Central memory CD8-positive, alpha-beta T cell (primary cell): ENCODE results near the gene PLA2G4A.

Experiments used
- ATAC-seq: fragments of 150-1000 bp; cut with Tn5 transposase; replicated peaks from 2 replicates; pipeline ENCODE4 v1.10.0; 2022; ENCODE audit warnings: mild to moderate bottlenecking, moderate FRiP score, moderate number of reproducible peaks; ENCODE audit not compliant: poor library complexity, severe bottlenecking; ENCODE audit errors: extremely low read depth
- DNase-seq, 2 donors: peaks; one replicate each; pipeline ENCODE4 v3.0.0; 2021; ENCODE audit warnings: low spot score in 2 of 2
- H3K27ac Mint-ChIP-seq: one replicate; pipeline ENCODE4 v1.8.0; 2022; ENCODE audit warnings: low read depth, mild to moderate bottlenecking, moderate library complexity, mixed read lengths
- H3K27me3 Mint-ChIP-seq: one replicate; pipeline ENCODE4 v1.8.0; 2022; ENCODE audit warnings: mixed read lengths
- H3K36me3 Mint-ChIP-seq: one replicate; pipeline ENCODE4 v1.8.0; 2022; ENCODE audit warnings: mild to moderate bottlenecking, moderate library complexity, mixed read lengths; ENCODE audit not compliant: insufficient read depth
- H3K4me1 Mint-ChIP-seq: one replicate; pipeline ENCODE4 v1.8.0; 2022; ENCODE audit warnings: mixed read lengths
- H3K4me3 Mint-ChIP-seq: one replicate; pipeline ENCODE4 v1.8.0; 2022; ENCODE audit warnings: mild to moderate bottlenecking, moderate library complexity, mixed read lengths
- H3K9me3 Mint-ChIP-seq: one replicate; pipeline ENCODE4 v1.8.0; 2022; ENCODE audit warnings: mixed read lengths

PLA2G4A gene

DNA sequence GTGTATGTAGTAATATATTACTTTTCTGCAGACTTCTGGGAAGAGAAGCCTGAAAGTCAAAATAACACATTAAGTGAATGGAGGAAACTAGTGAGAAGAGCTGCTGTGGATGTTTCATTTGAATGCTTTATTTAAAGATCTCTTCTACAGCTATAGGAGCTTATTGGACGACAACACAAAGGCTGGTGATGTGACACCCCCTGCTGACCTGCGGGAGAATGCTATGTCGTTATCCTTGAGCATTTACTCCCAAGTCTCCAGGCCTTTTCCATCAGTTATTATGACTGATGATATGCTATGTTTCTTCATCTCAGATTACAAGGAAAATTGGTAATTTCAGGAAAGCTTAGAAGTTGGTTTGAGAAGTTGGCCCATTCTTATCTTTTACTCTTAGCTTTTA, 22.3 kb upstream of the PLA2G4A start:
- H3K36me3 Mint-ChIP-seq = peaks cover 1% of the 10 kb centered on the region
- DNase-seq = no peak

DNA sequence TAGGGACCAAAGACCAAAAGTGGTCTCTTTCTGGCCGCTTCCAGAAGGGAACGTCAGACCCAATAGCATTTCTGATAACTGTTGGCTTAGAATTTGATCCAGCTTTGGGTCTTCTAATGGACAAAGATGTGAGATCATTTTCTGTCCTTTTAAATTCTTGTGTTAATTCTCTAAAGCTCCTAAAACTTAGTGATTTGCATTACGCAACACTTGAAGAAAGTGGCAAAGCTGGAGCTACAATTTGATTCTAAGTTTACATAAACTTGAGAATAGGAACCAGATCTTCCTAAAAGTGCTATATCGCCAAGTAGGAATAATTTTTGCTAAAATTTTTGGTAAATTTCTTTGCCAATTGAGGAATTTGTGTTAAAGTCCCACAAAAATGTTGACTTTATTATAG, 21.6 kb upstream of the PLA2G4A start:
- Mint-ChIP-seq H3K27ac (no peak overlapping the region), H3K9me3 (no peaks in the 10 kb centered on the region), H3K36me3 (peaks cover 1% of the 10 kb centered on the region), H3K27me3 (no peaks in the 10 kb centered on the region), H3K4me3 (no peak overlapping the region), H3K4me1 (no peaks in the 10 kb centered on the region)
- no peak for DNase-seq
- no peak for ATAC-seq

More for the DNA sequence above, 22.3 kb upstream of the PLA2G4A start:
- H3K4me3 Mint-ChIP-seq = no peak overlapping the region
- no peaks in the 10 kb centered on the region for H3K4me1 Mint-ChIP-seq
- no peaks in the 10 kb centered on the region for H3K27me3 Mint-ChIP-seq
- no peaks in the 10 kb centered on the region for H3K9me3 Mint-ChIP-seq
- ATAC-seq = no peak
- no peak overlapping the region for H3K27ac Mint-ChIP-seq

DNA sequence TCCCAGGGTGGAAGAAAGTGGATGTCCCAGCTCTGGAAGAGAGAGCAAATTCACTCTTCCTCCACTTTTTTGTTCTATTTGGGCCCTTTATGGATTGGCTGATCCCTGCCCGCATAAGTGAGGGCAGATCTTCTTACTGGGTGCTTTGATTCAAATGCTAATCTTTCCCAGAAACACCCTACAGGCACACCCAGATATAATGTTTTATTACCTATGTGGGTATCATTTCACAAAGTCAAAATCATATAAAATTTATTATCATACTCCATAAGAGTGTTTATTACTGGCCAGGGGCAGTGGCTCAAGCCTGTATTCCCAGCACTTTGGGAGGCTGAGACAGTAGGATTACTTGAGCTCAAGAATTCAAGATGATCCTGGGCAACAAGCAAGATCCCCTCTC, 16.9 kb upstream of the PLA2G4A start:
- DNase-seq (no peak), ATAC-seq (no peak)
- no peaks in the 10 kb centered on the region for H3K36me3 Mint-ChIP-seq
- no peak overlapping the region for H3K27ac Mint-ChIP-seq
- H3K9me3 Mint-ChIP-seq = no peaks in the 10 kb centered on the region
- H3K4me1 Mint-ChIP-seq = no peaks in the 10 kb centered on the region
- H3K4me3 Mint-ChIP-seq = no peak overlapping the region
- no peaks in the 10 kb centered on the region for H3K27me3 Mint-ChIP-seq

GRCh38 chr1:186812570-186812969, 16.2 kb upstream of the PLA2G4A start:
- Mint-ChIP-seq H3K4me3 (no peak overlapping the region), H3K9me3 (no peaks in the 10 kb centered on the region), H3K36me3 (no peaks in the 10 kb centered on the region), H3K27ac (no peak overlapping the region), H3K27me3 (no peaks in the 10 kb centered on the region), H3K4me1 (no peaks in the 10 kb centered on the region)
- no peak for ATAC-seq
- DNase-seq = no peak

DNA sequence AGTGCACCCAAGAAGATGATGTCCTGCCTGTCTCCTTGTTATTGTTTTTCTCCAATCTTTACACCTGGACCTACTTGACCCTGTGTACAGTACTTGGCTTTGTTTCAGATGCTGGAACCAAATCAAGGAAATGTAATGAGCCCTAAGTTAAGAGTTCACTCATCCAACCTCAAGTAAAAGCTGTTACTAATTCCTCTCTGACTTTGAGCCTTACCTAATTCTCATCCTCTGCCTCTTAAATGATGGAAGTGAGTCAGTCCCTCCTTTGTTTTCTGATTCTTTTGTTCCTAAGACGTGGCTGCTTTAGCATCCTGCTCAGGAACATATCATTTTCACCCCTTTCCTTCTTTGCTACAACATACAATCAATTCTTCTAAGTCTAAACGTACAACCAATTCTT, 15.3 kb upstream of the PLA2G4A start:
- no peak overlapping the region for H3K4me3 Mint-ChIP-seq
- H3K27me3 Mint-ChIP-seq = no peaks in the 10 kb centered on the region
- no peaks in the 10 kb centered on the region for H3K36me3 Mint-ChIP-seq
- ATAC-seq (no peak), DNase-seq (no peak)
- H3K27ac Mint-ChIP-seq = no peak overlapping the region
- H3K9me3 Mint-ChIP-seq = peaks cover 4% of the 10 kb centered on the region
- H3K4me1 Mint-ChIP-seq = no peaks in the 10 kb centered on the region

DNA sequence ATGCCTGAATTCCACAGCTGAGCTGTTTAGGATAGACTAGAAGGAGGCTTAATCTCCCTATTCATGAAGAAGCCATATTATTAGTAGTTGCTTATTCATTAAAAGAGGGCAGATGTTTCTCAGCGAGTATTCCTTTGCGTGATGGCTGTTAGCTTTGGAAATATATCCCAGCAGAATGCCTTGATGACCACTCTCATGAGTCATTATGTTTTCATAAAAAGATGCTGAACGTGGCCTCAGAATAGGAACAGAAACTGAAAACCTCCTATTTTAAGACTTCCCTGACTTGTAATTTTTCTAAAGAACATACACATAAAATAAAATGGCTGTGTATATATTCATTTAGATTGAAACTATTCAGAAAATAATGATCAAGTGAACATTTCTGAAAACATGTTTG, 9.6 kb upstream of the PLA2G4A start:
- H3K27ac Mint-ChIP-seq = no peak overlapping the region
- peaks cover 4% of the 10 kb centered on the region for H3K9me3 Mint-ChIP-seq
- H3K27me3 Mint-ChIP-seq = no peaks in the 10 kb centered on the region
- no peak overlapping the region for H3K4me3 Mint-ChIP-seq
- H3K4me1 Mint-ChIP-seq = no peaks in the 10 kb centered on the region
- no peaks in the 10 kb centered on the region for H3K36me3 Mint-ChIP-seq
- DNase-seq (no peak), ATAC-seq (no peak)

- Mint-ChIP-seq H3K27ac (no peak overlapping the region), H3K4me1 (no peaks in the 10 kb centered on the region), H3K9me3 (peaks cover 4% of the 10 kb centered on the region), H3K36me3 (no peaks in the 10 kb centered on the region), H3K4me3 (no peak overlapping the region), H3K27me3 (no peaks in the 10 kb centered on the region)
- no peak for DNase-seq
- ATAC-seq = no peak
Observed at GRCh38 chr1:186819563-186819962, 9.2 kb upstream of the PLA2G4A start.

- peaks cover 8% of the 10 kb centered on the region for H3K4me1 Mint-ChIP-seq
- no peak for ATAC-seq
- peak overlapping the region; percentile 64 for H3K4me3 Mint-ChIP-seq
- peaks cover 2% of the 10 kb centered on the region for H3K36me3 Mint-ChIP-seq
- H3K27ac Mint-ChIP-seq = no peak overlapping the region
- DNase-seq = no peak
- no peaks in the 10 kb centered on the region for H3K27me3 Mint-ChIP-seq
- H3K9me3 Mint-ChIP-seq = no peaks in the 10 kb centered on the region
Observed at GRCh38 chr1:186829686-186830587, 1.2 kb downstream of the PLA2G4A start.

- Mint-ChIP-seq H3K9me3 (no peaks in the 10 kb centered on the region), H3K36me3 (peaks cover 2% of the 10 kb centered on the region), H3K4me1 (peaks cover 8% of the 10 kb centered on the region), H3K27me3 (no peaks in the 10 kb centered on the region), H3K4me3 (no peak overlapping the region), H3K27ac (no peak overlapping the region)
- no peak for DNase-seq
- ATAC-seq = no peak
Observed at GRCh38 chr1:186831168-186831567, 2.4 kb downstream of the PLA2G4A start.

GRCh38 chr1:186834399-186834958, 5.7 kb downstream of the PLA2G4A start:
- Mint-ChIP-seq H3K4me3 (no peak overlapping the region), H3K36me3 (peaks cover 3% of the 10 kb centered on the region), H3K27me3 (no peaks in the 10 kb centered on the region), H3K27ac (no peak overlapping the region), H3K4me1 (no peaks in the 10 kb centered on the region), H3K9me3 (peaks cover 7% of the 10 kb centered on the region)
- DNase-seq (no peak), ATAC-seq (no peak)

DNA sequence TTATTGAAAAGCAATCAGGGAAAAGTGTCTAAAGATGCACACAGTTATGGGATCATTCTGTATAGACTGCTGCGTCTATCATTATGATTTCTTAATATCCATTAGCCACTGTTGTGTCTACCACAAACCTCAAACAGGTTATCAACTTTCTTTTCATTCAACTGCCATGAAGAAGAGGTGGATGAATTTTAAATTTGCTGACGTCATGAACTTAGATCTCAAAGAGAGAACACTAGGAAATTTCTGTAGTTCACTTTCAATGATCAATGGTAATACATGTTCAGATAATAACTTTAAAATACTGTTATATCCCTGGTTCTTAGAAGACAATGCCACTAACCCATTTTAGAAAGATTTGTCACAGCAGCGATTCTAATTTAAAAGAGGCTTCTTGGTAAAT, 6.7 kb downstream of the PLA2G4A start:
- DNase-seq = no peak
- no peak for ATAC-seq
- peaks cover 7% of the 10 kb centered on the region for H3K9me3 Mint-ChIP-seq
- H3K4me3 Mint-ChIP-seq = no peak overlapping the region
- peaks cover 3% of the 10 kb centered on the region for H3K36me3 Mint-ChIP-seq
- H3K27me3 Mint-ChIP-seq = no peaks in the 10 kb centered on the region
- no peak overlapping the region for H3K27ac Mint-ChIP-seq
- no peaks in the 10 kb centered on the region for H3K4me1 Mint-ChIP-seq

- no peak for DNase-seq
- Mint-ChIP-seq H3K27ac (no peak overlapping the region), H3K27me3 (no peaks in the 10 kb centered on the region), H3K4me1 (no peaks in the 10 kb centered on the region), H3K4me3 (no peak overlapping the region), H3K9me3 (peaks cover 7% of the 10 kb centered on the region), H3K36me3 (peaks cover 1% of the 10 kb centered on the region)
- no peak for ATAC-seq
Observed at GRCh38 chr1:186837806-186838205, 9.1 kb downstream of the PLA2G4A start.

- Mint-ChIP-seq H3K4me3 (no peak overlapping the region), H3K27ac (no peak overlapping the region), H3K27me3 (no peaks in the 10 kb centered on the region), H3K9me3 (peaks cover 7% of the 10 kb centered on the region), H3K4me1 (no peaks in the 10 kb centered on the region), H3K36me3 (peaks cover 1% of the 10 kb centered on the region)
- ATAC-seq (no peak), DNase-seq (no peak)
Observed at GRCh38 chr1:186838380-186839040, 9.8 kb downstream of the PLA2G4A start.
